DLD1 (cell line): ENCODE measurements around the gene CAVIN4.

ENCODE experiments used
- in situ Hi-C: cut with HindIII; loops from 2 replicates; pipeline ENCODE4 v1.10.0; 2017; ENCODE audit warnings: low sequenced_read_pairs

CAVIN4 gene

DNA sequence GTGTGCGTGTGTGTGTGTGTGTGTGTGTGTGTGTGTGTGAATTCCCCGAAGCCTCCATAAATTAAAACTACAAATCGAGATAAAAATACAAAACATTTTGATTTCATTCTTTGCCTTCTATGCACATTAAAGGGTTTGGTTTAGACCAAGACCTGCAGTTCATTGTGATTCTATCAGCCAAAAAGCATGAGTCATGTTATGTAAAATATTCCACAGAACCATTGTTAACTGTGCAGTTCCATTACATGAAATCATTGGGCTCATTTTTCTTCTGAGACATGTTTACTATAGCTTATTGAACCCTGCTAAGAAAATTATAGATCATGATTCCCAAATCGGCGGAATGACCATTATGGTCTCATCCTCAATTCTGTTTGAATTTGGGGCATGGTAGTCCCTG lies 11.7 kb downstream of the CAVIN4 start:
- in situ Hi-C loops: no loop called here

GRCh38 chr9:100590481-100590880 lies 12.6 kb downstream of the CAVIN4 start:
- in situ Hi-C loops: no loop called here

- in situ Hi-C loops: no loop called here
Measured at GRCh38 chr9:100591139-100591538, 13.3 kb downstream of the CAVIN4 start.

DNA sequence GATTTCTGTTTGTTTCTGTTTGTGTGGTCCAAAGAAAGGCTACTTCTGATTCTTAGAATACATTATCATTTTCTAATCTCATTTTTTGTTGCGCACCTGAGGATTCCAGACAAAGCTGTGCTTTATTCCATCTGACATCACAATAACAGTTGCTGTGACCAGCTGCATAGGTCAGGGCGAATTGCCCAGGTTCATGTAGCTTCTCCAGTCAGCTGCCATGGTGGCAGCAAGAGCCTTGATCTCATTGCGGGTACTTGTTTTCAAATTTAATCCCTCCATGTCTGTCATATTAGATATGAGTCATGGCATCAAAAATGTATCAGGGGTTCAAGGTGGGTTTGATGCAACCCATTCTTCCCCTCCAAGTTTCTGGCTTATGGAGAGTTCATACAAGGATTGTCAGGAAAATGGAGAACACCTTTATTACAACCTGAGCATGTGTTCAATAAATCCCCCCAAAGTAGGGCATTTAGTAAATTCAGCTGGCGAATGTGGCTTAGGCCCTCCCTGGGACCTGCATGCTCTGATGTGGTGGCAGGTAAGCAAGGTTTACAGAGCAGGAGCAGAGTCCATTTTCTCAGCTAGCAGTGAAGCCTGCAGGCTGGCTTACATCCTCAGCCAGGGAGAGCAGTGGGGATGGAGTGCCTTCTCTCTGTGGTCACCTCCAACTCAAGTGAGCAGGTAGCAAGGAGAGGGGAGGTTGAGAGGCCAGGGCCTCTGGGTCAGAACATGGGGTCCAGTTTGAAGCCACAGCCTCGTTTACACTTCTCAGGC lies 13.9 kb downstream of the CAVIN4 start:
- in situ Hi-C loops: no loop called here

DNA sequence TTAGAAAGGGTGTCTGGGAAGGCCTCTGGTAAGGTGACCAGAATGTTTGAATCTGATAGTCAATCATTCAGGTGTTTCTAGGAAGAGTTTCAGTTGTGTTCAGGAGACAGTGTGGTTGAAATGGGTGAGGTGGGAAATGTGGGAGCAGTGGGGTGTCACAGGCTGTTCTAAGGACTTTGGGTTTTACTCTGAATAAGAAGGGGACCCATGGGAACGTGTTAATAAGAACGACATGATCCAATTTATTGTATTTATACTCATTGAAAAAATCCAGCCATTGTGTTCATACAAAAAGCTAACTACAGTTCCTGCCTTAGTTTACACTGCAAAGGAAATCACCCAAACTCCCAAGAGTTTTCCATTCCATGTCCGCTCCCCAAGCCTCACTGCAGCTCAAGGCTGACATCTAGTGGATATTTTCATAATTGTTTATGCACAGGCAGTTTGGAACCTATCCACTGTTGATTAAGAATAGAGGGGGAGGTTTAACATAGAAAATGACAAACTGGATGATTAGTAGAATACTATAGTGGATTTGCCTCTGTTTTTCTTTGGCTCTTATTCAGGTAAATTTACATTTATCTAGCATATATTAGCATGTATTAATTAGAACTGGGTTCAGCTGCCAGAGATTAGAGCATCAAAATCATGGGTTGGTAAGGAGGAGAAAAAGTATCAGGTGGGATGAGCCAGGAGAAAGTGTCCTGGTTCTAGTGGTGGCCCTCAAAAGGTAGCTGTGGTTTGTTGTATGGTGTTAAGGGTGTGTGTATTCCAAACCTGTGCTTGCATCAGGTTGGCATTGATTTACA lies 17.7 kb downstream of the CAVIN4 start:
- in situ Hi-C loops: no loop called here

GRCh38 chr9:100597236-100597635 lies 19.4 kb downstream of the CAVIN4 start:
- in situ Hi-C loops: no loop called here

GRCh38 chr9:100598641-100599145 lies 20.8 kb downstream of the CAVIN4 start:
- in situ Hi-C loops: no loop called here

- in situ Hi-C loops: no loop called here
Measured at GRCh38 chr9:100600521-100601079, 22.7 kb downstream of the CAVIN4 start.

GRCh38 chr9:100601216-100601615 lies 23.3 kb downstream of the CAVIN4 start:
- in situ Hi-C loops: no loop called here

DNA sequence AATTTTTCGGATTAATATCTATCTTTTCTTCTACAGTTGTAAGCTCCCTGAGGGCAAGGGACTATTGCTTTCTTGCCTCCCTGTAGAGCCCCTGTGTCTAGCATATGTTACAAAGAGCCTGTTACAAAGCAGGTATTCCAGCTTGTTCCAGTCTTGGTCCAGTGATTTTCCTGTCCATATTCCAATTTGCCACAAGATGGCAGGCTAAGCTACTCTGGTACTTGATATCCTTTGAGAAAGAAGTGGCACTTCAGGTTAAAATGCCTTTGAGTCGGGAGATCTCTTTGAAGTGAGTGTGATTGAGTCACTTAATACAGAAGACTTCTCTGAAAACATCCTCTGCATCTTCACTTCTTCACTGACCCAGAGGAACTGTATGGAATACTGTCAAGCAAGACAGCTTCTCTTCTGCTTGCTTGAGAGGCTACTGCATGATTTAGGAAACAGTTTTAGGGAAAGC lies 24.5 kb downstream of the CAVIN4 start:
- in situ Hi-C loops: no loop called here

- in situ Hi-C loops: no loop called here
Measured at GRCh38 chr9:100605405-100605804, 27.5 kb downstream of the CAVIN4 start.

DNA sequence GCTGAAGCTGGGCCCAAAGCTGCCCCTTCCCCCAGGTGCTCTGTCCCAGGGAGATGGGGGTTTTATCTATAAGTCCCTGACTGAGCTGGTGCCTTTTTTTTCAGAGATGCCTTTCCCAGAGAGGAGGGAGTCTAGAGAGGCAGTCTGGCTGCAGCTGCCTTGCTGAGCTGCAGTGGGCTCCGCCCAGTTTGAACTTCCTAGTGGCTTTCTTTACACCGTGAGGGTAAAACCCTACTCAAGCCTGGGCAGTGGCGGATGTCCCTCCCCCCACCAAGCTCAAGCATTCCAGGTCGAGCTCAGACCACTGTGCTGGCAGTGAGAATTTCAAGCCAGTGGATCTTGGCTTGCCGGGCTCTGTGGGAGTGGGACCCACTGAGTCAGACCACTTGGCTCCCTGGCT lies 41.3 kb downstream of the CAVIN4 start:
- in situ Hi-C loops: no loop called here

- in situ Hi-C loops: no loop called here
Measured at GRCh38 chr9:100619665-100620064, 41.8 kb downstream of the CAVIN4 start.

DNA sequence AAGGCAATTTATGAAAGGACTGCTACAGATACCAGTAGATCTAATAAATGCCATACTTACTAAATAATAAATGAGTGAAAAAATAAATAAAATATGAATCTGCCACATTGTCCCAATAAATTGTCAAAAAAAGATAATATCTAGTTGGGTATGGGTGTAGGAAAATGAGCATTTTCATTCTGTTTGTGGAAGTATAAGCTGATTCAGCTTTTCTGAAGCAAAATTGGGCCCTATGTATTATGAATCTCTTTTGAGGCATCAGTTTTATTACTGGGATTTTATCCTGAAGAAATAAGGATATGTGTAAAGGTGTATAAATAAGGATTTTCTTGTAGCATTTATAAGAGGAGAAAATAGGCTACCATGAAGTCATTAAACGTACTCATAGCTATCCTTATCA lies 46.1 kb downstream of the CAVIN4 start:
- in situ Hi-C loops: no loop called here

- in situ Hi-C loops: no loop called here
Measured at GRCh38 chr9:100626949-100627348, 49.1 kb downstream of the CAVIN4 start.

GRCh38 chr9:100637787-100638186 lies 59.9 kb downstream of the CAVIN4 start:
- in situ Hi-C loops: no loop called here
